Endothelial cell of umbilical vein (primary cell): ENCODE measurements around the gene DUSP22. TPM values are rescaled to one million over a fixed set of nuclear protein-coding genes. Genes with fewer than 3 reads are reported as not detected.

Source experiments
- BruUV-seq: library from RNA; stranded (reverse); fragments of 400-500 nt; replicated peaks from 2 replicates; lab custom pipeline; 2021; lab: Mats Ljungman, UMichigan
- CTCF ChIA-PET: fragments of 300-600, 350-600 bp; sonication (Branson Sonifier 250); formaldehyde crosslinking; loops from one replicate; lab custom pipeline; 2021; ENCODE audit warnings: antibody characterized with exemption, inconsistent platforms; lab: Charles Lee
- POLR2A ChIA-PET: fragments of 300-600, 350-600 bp; sonication (Branson Sonifier 250); formaldehyde crosslinking; loops from one replicate; lab custom pipeline; 2021; ENCODE audit warnings: antibody characterized with exemption, inconsistent platforms; lab: Charles Lee
- DNase-seq: peaks from one replicate; pipeline ENCODE4 v3.0.0-alpha.2; 2011; ENCODE audit warnings: low read depth, low spot score
- FAIRE-seq: peaks from 2 replicates; lab custom pipeline; 2011; peaks lifted over from hg19 to GRCh38; lab: Jason Lieb, UNC
- H2AFZ ChIP-seq: 2 replicates; pipeline ENCODE4 v1.6.0; 2012; ENCODE audit warnings: low read depth, low read length, control low read depth, inconsistent platforms
- H3K27ac ChIP-seq: 2 replicates; pipeline ENCODE4 v1.5.1; 2011; ENCODE audit warnings: low read depth, mild to moderate bottlenecking, control low read depth, low read length, moderate library complexity; ENCODE audit not compliant: insufficient read depth
- H3K27me3 ChIP-seq, 2 experiments: 2 replicates each; pipeline versions ENCODE4 v1.6.0 to v1.6.1; 2011; ENCODE audit warnings: low read length in 2 of 2, mixed read lengths in 1 of 2; ENCODE audit not compliant: control insufficient read depth in 2 of 2, insufficient read depth in 2 of 2
- H3K36me3 ChIP-seq, 2 experiments: 2 replicates in 1 of 2; 3 replicates in 1 of 2; pipeline ENCODE4 v1.5.1; 2011; ENCODE audit warnings: low read length in 2 of 2, mild to moderate bottlenecking in 1 of 2, moderate library complexity in 1 of 2; ENCODE audit not compliant: control insufficient read depth in 2 of 2, insufficient read depth in 2 of 2; ENCODE audit errors: extremely low read depth in 1 of 2
- H3K4me1 ChIP-seq: 3 replicates; pipeline ENCODE4 v1.5.1; 2011; ENCODE audit warnings: mild to moderate bottlenecking, low read length; ENCODE audit not compliant: control insufficient read depth, insufficient read depth; ENCODE audit errors: extremely low read depth
- H3K4me2 ChIP-seq: 2 replicates; pipeline ENCODE4 v1.6.1; 2011; ENCODE audit warnings: low read length, control low read depth, mixed read lengths; ENCODE audit not compliant: insufficient read depth
- H3K4me3 ChIP-seq, 3 experiments: fragments of 200-600 bp in 1 of 3; sonication (generic), shearing (Covaris generic) in 1 of 3; replicated peaks in 1 of 3; 2 replicates each; pipeline ENCODE4 v1.5.1; 2011 to 2016; ENCODE audit warnings: control low read depth in 3 of 3, low read length in 3 of 3, mild to moderate bottlenecking in 2 of 3, inconsistent platforms in 1 of 3, low read depth in 1 of 3, moderate library complexity in 1 of 3; ENCODE audit not compliant: insufficient read depth in 1 of 3
- H3K79me2 ChIP-seq: 2 replicates; pipeline ENCODE4 v1.6.0; 2012; ENCODE audit warnings: low read length, inconsistent platforms; ENCODE audit not compliant: control insufficient read depth, insufficient read depth
- H3K9ac ChIP-seq: replicated peaks from 2 replicates; pipeline ENCODE3; 2011; ENCODE audit warnings: low read length, control low read depth; ENCODE audit not compliant: insufficient read depth; ENCODE audit errors: extremely low read depth
- H3K9me1 ChIP-seq: replicated peaks from 3 replicates; pipeline ENCODE4 v1.6.0; 2011; ENCODE audit warnings: mild to moderate bottlenecking, low read length; ENCODE audit not compliant: control insufficient read depth, insufficient read depth; ENCODE audit errors: extremely low read depth
- H3K9me3 ChIP-seq: replicated peaks from 2 replicates; pipeline ENCODE4 v1.5.1; 2012; ENCODE audit warnings: low read length, inconsistent platforms; ENCODE audit not compliant: control insufficient read depth, insufficient read depth
- H4K20me1 ChIP-seq: replicated peaks from 2 replicates; pipeline ENCODE3; 2011; ENCODE audit warnings: mild to moderate bottlenecking, low read length; ENCODE audit not compliant: control insufficient read depth, insufficient read depth; ENCODE audit errors: extremely low read depth
- EZH2 ChIP-seq: IDR thresholded peaks from 2 replicates; pipeline ENCODE4 v1.6.1; 2012; ENCODE audit warnings: borderline replicate concordance, low read depth, mild to moderate bottlenecking, moderate library complexity, low read length, inconsistent platforms; ENCODE audit not compliant: severe bottlenecking
- FOS ChIP-seq: IDR thresholded peaks from 2 replicates; pipeline ENCODE4 v1.6.1; 2011; ENCODE audit warnings: mild to moderate bottlenecking, low read length, moderate library complexity, borderline replicate concordance; ENCODE audit not compliant: insufficient read depth
- GATA2 ChIP-seq: IDR thresholded peaks from 2 replicates; pipeline ENCODE4 v1.7.0; 2011; ENCODE audit warnings: low read depth, mild to moderate bottlenecking, moderate library complexity, mixed read lengths, low read length; ENCODE audit not compliant: insufficient read length, insufficient read depth
- JUN ChIP-seq: IDR thresholded peaks from 2 replicates; pipeline ENCODE4 v1.6.1; 2011; ENCODE audit warnings: borderline replicate concordance, low read depth; ENCODE audit not compliant: insufficient read length, insufficient read depth
- MYC ChIP-seq: IDR thresholded peaks from one replicate; pipeline ENCODE4 v1.6.1; 2011; ENCODE audit warnings: mild to moderate bottlenecking, low read depth, low read length
- POLR2A ChIP-seq: IDR thresholded peaks from 2 replicates; pipeline ENCODE4 v1.6.1; 2012; ENCODE audit warnings: low read depth, mild to moderate bottlenecking, control low read depth, low read length
- POLR2AphosphoS5 ChIP-seq: IDR thresholded peaks from 2 replicates; pipeline ENCODE4 v1.6.1; 2012; ENCODE audit warnings: low read depth, mild to moderate bottlenecking, control low read depth, low read length, moderate library complexity; ENCODE audit not compliant: insufficient read depth
- dilution Hi-C: fragments of 300-500 bp; cut with MboI; formaldehyde crosslinking; loops from one replicate; pipeline ENCODE4 v1.15.0; 2019; ENCODE audit warnings: low sequenced_read_pairs; ENCODE audit not compliant: extremely low pct_ligation_motif_present
- intact Hi-C: fragments of 100-400 bp; cut with micrococcal nuclease; formaldehyde crosslinking; loops from one replicate; pipeline ENCODE4 v1.10.0; 2022
- polyA plus RNA-seq, 4 experiments: library from polyadenylated mRNA; depleted of rRNA in 3 of 4; stranded (reverse) in 3 of 4; unstranded in 1 of 4; fragments of >200 nt; gene quantifications; 2 replicates each; pipeline versions ENCODE4 v1.2.1 to v1.2.3, GENCODE V29; 2011 to 2012; ENCODE audit warnings: missing spikeins in 1 of 4
- total RNA-seq: library from RNA; stranded (reverse); gene quantifications from 2 replicates; pipeline ENCODE4 v1.2.3, GENCODE V29; 2021
- TF ChIP-seq, protein P1 (sequence below), 2 donors: IDR thresholded peaks; 1 replicate in 1 of 2; 2 replicates in 1 of 2; pipeline ENCODE4 v1.5.1; 2011; ENCODE audit warnings: low read length in 2 of 2, mild to moderate bottlenecking in 2 of 2, moderate library complexity in 2 of 2, control low read depth in 1 of 2, inconsistent platforms in 1 of 2, low read depth in 1 of 2; ENCODE audit not compliant: insufficient read depth in 1 of 2; ENCODE audit errors: extremely low read depth in 1 of 2
- TF ChIP-seq, protein P2 (sequence below): IDR thresholded peaks from 2 replicates; pipeline ENCODE4 v1.6.1; 2011; ENCODE audit not compliant: insufficient read depth, insufficient read length

The DUSP22 gene
- total and polyA plus RNA-seq, 2 donors (not counting 3 experiments of a cell fraction or from before 2014, with no cell fraction given), result 23.2 to 33.9 TPM

DNA sequence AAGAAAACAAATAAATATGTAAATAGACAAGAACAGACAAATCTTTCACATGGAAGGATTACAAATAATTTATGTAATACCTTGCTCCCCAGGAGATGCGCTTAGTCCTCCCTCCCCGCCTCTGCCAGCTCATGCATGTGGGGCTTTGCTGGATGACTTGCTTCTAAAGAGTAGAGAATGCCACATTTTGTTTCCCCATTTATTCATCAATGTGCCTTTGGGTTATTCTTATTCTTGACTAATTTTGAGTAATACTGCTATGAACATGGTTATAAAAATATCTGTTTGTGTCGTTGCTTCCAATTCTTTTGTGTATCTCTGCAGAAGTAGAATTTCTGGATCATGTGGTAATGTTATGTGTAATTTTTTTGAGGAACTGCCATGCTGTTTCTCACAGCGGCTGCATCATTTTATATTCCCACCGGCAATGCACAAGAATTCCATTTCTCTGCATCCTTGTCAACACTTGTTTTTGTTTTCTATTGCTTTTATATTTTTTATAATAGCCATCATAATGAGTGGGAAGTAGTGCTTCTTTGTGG, 23.8 kb upstream of the DUSP22 start:
- Histone ChIP-seq H2AFZ (no peak overlapping the region), H3K36me3 (no peaks in the 10 kb centered on the region), H4K20me1 (no peaks in the 10 kb centered on the region), H3K27me3 (peaks cover 0 to 6% of the 10 kb centered on the region in 2 experiments), H3K27ac (no peak overlapping the region), H3K9ac (no peak overlapping the region), H3K4me1 (no peaks in the 10 kb centered on the region), H3K4me3 (no peak overlapping the region), H3K9me1 (no peaks in the 10 kb centered on the region), H3K4me2 (no peak overlapping the region), H3K9me3 (no peaks in the 10 kb centered on the region), H3K79me2 (no peaks in the 10 kb centered on the region)
- intact Hi-C loops (no loop called here), dilution Hi-C loops (no loop called here)
- BruUV-seq, result no TSS peak
- DNase-seq (no peak), FAIRE-seq (no peak)
- ChIA-PET POLR2A (no interaction called here), CTCF (no interaction called here)
- TF ChIP-seq GATA2 (no peak), EZH2 (no peak), MYC (no peak), POLR2A (no peak), FOS (no peak), JUN (no peak), POLR2AphosphoS5 (no peak)
- TF ChIP-seq, protein P1, sequence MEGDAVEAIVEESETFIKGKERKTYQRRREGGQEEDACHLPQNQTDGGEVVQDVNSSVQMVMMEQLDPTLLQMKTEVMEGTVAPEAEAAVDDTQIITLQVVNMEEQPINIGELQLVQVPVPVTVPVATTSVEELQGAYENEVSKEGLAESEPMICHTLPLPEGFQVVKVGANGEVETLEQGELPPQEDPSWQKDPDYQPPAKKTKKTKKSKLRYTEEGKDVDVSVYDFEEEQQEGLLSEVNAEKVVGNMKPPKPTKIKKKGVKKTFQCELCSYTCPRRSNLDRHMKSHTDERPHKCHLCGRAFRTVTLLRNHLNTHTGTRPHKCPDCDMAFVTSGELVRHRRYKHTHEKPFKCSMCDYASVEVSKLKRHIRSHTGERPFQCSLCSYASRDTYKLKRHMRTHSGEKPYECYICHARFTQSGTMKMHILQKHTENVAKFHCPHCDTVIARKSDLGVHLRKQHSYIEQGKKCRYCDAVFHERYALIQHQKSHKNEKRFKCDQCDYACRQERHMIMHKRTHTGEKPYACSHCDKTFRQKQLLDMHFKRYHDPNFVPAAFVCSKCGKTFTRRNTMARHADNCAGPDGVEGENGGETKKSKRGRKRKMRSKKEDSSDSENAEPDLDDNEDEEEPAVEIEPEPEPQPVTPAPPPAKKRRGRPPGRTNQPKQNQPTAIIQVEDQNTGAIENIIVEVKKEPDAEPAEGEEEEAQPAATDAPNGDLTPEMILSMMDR (IDR thresholded peaks at IDR 0.05; ENCODE audit: extremely low read depth in 1 of 2, insufficient read depth in 1 of 2, low read depth in 1 of 2, low read length in 2 of 2), result no peak
- TF ChIP-seq, protein P2, sequence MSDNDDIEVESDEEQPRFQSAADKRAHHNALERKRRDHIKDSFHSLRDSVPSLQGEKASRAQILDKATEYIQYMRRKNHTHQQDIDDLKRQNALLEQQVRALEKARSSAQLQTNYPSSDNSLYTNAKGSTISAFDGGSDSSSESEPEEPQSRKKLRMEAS, result no peak
